ENCODE measurements around the gene USP27X.

The USP27X gene

DNA sequence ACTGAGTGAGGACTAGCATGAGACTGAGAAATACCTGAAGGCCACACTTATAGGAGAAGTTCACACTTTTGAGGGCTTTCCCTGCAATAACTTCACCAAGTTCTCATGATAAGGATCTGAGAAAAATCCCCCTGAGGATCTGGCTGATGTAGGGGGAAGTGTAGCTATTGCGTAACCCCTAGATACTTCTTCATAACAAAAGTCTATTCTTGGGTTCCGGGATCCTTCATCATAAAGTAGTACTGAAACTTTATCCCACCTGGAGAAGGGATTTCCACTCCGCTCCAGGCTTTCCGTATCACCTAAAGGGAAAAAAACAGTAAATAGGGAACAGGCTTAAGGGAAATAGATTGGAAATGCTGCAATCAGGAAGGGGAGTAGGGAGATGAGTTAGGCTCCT is 13.3 kb downstream of the USP27X start:
- DNase-seq, result no peak

DNA sequence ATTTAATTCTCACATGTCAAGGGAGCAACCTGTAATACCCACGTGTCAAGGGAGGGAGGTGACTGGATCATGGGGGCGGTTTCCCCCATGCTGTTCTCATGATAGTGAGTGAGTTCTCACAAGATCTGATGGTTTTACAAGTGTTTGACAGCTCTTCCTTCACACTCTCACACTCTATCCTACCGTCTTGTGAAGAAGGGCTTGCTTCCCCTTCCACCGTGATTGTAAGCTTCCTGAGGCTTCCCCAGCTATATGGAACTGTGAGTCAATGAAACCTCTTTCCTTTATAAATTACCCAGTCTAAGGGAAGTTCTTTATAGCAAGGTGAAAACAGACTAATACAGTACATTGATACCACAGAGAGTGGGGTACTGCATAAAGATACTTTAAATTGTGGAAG is 17.7 kb downstream of the USP27X start:
- DNase-seq, result no peak

DNA sequence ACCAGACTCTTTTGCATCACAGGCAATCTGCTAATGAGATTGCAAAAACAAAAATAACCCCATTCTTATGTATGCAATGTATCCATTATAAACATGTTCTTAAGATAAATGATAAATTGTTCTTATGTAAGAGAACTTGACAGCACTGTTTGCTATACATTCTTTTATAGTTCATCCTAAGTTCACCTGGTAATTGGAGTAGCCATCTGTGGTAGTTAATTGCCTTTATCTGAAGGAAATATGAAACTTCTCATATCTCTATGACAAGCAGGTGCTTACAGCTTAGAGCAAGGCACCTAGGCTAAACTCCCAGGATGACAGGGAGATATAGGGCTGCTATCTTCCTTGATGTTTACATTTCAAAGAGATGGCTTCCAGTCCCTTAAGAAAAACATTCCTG is 21.8 kb downstream of the USP27X start:
- peak; percentile 42 for DNase-seq

DNA sequence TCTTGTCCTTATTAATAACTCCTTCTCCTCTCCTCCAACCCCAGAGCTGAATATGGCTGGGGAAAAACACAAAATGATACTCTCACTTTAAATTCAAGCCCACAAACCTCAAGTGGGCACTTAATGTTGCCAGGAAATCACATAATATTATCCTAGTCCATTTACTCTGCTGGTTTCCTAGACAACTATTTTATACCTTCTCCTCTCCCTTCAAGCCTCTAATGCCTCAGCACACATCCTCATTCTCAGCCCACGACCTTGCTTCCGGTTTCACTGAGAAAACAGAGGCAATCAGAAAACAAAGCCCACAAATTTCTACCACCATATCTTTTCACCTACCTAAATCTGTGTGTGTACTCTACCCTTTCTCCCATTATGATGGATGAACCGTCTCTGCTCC is 31.1 kb downstream of the USP27X start:
- DNase-seq, result peak; percentile 81

- DNase-seq, result no peak
These were observed 32.8 kb downstream of the USP27X start for GRCh38 chrX:49912086-49912485.

GRCh38 chrX:49912861-49913260 is 33.6 kb downstream of the USP27X start:
- no peak for DNase-seq

DNA sequence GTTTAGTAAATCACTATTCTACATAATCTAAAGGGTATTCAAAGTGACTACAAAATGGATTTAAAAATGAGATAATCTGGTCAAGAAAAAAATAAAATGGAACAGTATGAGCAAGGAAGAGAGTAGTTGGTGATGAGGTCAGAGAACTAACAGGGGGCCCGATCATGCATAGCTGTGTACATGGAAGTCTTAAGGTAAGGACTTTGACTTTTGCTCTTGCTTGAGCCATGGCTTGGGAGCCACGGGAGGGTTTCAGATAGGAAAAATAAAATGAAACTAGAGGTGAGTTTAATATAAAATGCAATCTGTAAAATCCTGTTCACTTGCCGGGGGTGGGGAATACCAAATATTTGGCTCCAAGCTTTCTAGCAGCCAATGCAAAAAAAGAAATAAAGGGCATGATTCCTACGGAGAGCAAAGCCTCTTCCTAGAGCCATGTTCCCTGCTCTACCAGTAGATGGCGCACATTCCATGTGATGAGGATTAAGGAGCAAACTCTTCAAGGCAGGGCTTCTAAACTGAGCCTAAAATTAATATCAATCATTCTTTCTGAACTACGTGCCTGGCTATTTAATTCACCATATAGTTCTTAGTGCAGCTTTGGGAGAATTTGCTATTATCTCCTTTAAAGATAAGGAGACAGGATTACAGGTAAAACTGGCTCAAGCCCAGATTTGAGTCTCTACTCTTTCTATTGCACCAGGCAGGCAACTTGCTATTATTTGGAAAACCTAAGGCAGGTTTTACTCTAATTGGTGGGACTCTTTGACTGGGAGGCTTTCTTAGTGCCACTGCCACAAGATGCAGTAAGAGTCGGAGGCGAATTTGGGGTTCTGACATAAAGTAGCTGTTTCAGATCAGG is 36.3 kb downstream of the USP27X start:
- DNase-seq, result peak; percentile 34

DNA sequence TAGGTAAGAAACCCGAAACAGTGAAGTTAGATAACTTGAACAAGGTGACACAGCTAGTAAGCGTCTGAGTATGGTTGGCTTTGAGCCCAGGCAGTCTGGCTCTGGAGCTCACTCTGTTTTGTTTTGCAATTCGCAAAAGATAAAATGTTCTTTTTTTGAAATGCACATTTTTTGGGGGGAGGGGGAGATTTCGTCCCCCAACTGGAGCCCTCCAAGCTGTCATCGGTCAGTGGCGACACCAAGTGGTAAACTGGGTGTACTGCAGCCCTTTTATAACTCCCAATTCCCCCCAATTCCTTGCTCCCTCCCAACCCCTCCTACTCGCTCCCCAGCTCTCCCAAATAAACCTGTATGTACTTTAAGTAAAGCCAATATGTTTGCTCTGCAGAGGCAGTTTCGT is 40.3 kb downstream of the USP27X start:
- DNase-seq, result peak; percentile 27

- no peak for DNase-seq
These were observed 41.8 kb downstream of the USP27X start for GRCh38 chrX:49921109-49921508.

DNA sequence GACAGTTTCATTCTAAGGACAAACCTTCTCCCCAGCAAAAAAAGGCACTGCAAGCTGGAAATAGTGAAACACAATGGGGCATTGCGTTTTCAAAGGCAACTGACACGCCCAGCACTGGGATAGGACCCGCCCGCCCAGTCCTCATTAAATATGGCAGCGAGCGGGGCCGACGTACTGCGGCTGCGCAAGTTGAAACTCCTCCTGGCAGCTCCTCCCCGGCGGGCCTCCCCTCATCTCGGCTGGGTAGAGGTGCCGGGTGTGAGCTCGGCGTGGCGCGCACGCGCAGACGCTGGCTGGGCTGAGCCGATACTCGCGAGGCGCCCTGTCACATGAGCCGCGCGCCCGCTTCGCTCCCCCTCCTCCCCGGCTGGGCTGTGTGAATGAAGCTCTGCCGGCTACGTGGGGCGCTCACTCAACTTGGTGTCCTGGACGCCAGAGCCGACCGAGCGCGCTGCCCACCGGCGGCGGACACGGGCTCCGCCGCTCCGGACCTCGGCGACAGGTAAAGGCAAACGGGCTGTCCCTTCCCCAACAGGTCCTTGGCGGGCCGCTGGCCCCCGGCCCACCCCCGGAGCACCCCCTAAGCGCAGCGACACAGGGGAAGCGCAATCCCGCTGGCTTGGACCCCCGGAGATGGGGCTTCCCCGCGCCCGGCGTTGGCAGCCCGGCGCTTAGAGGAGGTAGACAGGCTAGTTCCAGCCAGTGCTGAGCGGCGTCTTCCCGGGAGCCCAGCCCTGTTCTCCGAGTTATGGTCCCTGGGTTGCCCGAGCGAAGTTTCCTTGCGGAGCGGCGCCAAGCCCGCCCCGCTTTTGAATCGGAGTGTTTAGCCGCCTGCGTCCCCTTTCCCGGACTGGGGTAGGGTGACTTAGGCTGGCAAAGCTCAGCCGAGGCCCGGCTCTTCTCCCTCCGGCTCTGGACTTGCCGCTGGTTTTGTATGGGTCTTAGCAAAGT is 43.3 kb downstream of the USP27X start, which contains the start of gene CLCN5:
Gene CLCN5, plus strand, starts transcription at position 306 of the 951 bp plus-strand sequence. CDS start 2,703 bp downstream, outside the sequence.
- peak; percentile 88 for DNase-seq

DNA sequence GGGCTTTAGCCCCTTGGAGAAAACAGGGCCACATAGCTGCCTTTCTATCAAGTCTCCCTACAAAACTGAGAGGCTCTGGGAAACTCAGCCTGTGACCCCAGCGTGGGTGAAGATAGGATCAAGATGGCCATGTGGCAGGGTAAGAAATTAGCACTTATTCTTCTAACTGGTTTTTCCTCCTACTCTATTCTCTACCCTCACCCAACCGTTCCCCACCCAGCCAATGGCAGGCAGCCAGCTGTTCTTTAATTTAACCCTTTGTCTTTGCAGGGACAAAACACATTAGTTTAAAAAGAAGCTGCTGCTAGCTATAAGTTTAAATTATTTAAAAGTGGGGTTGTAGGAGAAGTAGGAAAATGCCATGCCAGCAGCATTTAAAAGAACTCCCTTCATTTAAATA is 45.9 kb downstream of the USP27X start:
- no peak for DNase-seq

GRCh38 chrX:49930039-49930438 is 50.8 kb downstream of the USP27X start:
- DNase-seq, result no peak

All from NCI-H1436 (cell line).